OCI-LY1 (cell line): ENCODE results near the gene APLP2.

Experiments
- H2AFZ ChIP-seq: fragments of 200-600 bp; sonication (generic), shearing (Covaris generic); 2 replicates; pipeline ENCODE4 v1.6.0; 2014; ENCODE audit warnings: antibody characterized with exemption, mild to moderate bottlenecking, low read length
- H3F3A ChIP-seq: fragments of 200-600 bp; sonication (generic), shearing (Covaris generic); 2 replicates; pipeline ENCODE4 v1.6.0; 2014; ENCODE audit warnings: mild to moderate bottlenecking, antibody characterized with exemption, low read length, moderate library complexity; ENCODE audit not compliant: insufficient read depth
- H3K27ac ChIP-seq: fragments of 200-600 bp; sonication (generic); 2 replicates; pipeline ENCODE4 v1.5.1; 2014; ENCODE audit warnings: low read length, mixed run types, mild to moderate bottlenecking, low read depth; ENCODE audit not compliant: poor library complexity, severe bottlenecking
- H3K27me3 ChIP-seq: fragments of 200-600 bp; sonication (generic); 2 replicates; pipeline ENCODE4 v1.6.0; 2014; ENCODE audit warnings: antibody characterized with exemption, mild to moderate bottlenecking, low read length, moderate library complexity; ENCODE audit not compliant: insufficient read depth
- H3K36me3 ChIP-seq: fragments of 200-600 bp; sonication (generic); 2 replicates; pipeline ENCODE4 v1.6.1; 2014; ENCODE audit warnings: mild to moderate bottlenecking, antibody characterized with exemption, low read length, moderate library complexity, mixed read lengths; ENCODE audit not compliant: insufficient read depth
- H3K4me1 ChIP-seq: fragments of 200-600 bp; sonication (generic); 2 replicates; pipeline ENCODE4 v1.5.1; 2014; ENCODE audit warnings: mild to moderate bottlenecking, low read length, moderate library complexity; ENCODE audit not compliant: insufficient read depth, severe bottlenecking
- H3K4me2 ChIP-seq: fragments of 200-600 bp; sonication (generic), shearing (Covaris generic); 2 replicates; pipeline ENCODE4 v1.6.1; 2014; ENCODE audit warnings: low read length
- H3K4me3 ChIP-seq: fragments of 200-600 bp; sonication (generic); 2 replicates; pipeline ENCODE4 v1.5.1; 2014; ENCODE audit warnings: low read length, low read depth, mild to moderate bottlenecking, mixed read lengths; ENCODE audit not compliant: poor library complexity, severe bottlenecking
- H3K79me2 ChIP-seq: fragments of 200-600 bp; shearing (Covaris generic); 2 replicates; pipeline ENCODE4 v1.6.1; 2016; ENCODE audit warnings: mixed run types, low read length, mixed read lengths; ENCODE audit not compliant: insufficient read depth
- H3K9ac ChIP-seq: fragments of 200-600 bp; sonication (generic), shearing (Covaris generic); 2 replicates; pipeline ENCODE4 v1.6.1; 2014; ENCODE audit warnings: mild to moderate bottlenecking, low read length, mixed read lengths
- H3K9me2 ChIP-seq: fragments of 200-600 bp; sonication (generic), shearing (Covaris generic); 2 replicates; pipeline ENCODE4 v1.6.1; 2014; ENCODE audit warnings: low read depth, mild to moderate bottlenecking, low read length, mixed read lengths
- H3K9me3 ChIP-seq: fragments of 200-600 bp; shearing (Covaris generic); 2 replicates; pipeline ENCODE4 v1.6.1; 2014; ENCODE audit warnings: low read length, mixed read lengths
- H4K20me1 ChIP-seq: fragments of 200-600 bp; sonication (generic), shearing (Covaris generic); 2 replicates; pipeline ENCODE4 v1.6.0; 2016; ENCODE audit warnings: mild to moderate bottlenecking, low read length; ENCODE audit not compliant: insufficient read depth
- CTCF ChIP-seq: fragments of 200-600 bp; sonication (generic), shearing (Covaris generic); IDR thresholded peaks from 2 replicates; pipeline ENCODE4 v1.5.1; 2017; ENCODE audit warnings: mild to moderate bottlenecking, antibody characterized with exemption, low read length, moderate library complexity, mixed read lengths
- EZH2 ChIP-seq: fragments of 200-600 bp; sonication (generic), shearing (Covaris generic); IDR thresholded peaks from 2 replicates; pipeline ENCODE4 v1.8.0; 2017; ENCODE audit warnings: borderline replicate concordance, mixed run types, mild to moderate bottlenecking, antibody characterized with exemption, low read length, moderate library complexity, mixed read lengths

APLP2 gene

GRCh38 chr11:130162733-130163132 is 93.0 kb downstream of the APLP2 start:
- peaks cover 9% of the 10 kb centered on the region for H3F3A ChIP-seq
- H3K27me3 ChIP-seq, result no peaks in the 10 kb centered on the region
- peaks cover 46% of the 10 kb centered on the region for H3K36me3 ChIP-seq
- no peaks in the 10 kb centered on the region for H3K9me3 ChIP-seq
- peaks cover 64% of the 10 kb centered on the region for H3K79me2 ChIP-seq
- H3K9ac ChIP-seq, result peak overlapping the region; percentile 99
- H3K4me2 ChIP-seq, result peak overlapping the region; percentile 99
- H4K20me1 ChIP-seq, result no peaks in the 10 kb centered on the region
- H3K27ac ChIP-seq, result peak overlapping the region; percentile 93
- no peaks in the 10 kb centered on the region for H3K9me2 ChIP-seq
- no peak for TF ChIP-seq CTCF
- TF ChIP-seq EZH2, result no peak
- no peak overlapping the region for H2AFZ ChIP-seq
- H3K4me3 ChIP-seq, result peak overlapping the region; percentile 99
- peaks cover 73% of the 10 kb centered on the region for H3K4me1 ChIP-seq

- TF ChIP-seq EZH2 (no peak), CTCF (no peak)
- Histone ChIP-seq H3K36me3 (peaks cover 49% of the 10 kb centered on the region), H2AFZ (no peak overlapping the region), H4K20me1 (no peaks in the 10 kb centered on the region), H3K4me1 (peaks cover 76% of the 10 kb centered on the region), H3K4me2 (peak overlapping the region; percentile 99), H3F3A (peaks cover 9% of the 10 kb centered on the region), H3K27ac (peak overlapping the region; percentile 93), H3K79me2 (peaks cover 72% of the 10 kb centered on the region), H3K9me2 (no peaks in the 10 kb centered on the region), H3K27me3 (no peaks in the 10 kb centered on the region), H3K9ac (peak overlapping the region; percentile 99), H3K9me3 (no peaks in the 10 kb centered on the region), H3K4me3 (peak overlapping the region; percentile 99)
Measured at GRCh38 chr11:130163346-130164220, 93.9 kb downstream of the APLP2 start.

- peak overlapping the region; percentile 99 for H3K4me3 ChIP-seq
- peak overlapping the region; percentile 93 for H3K27ac ChIP-seq
- peak overlapping the region; percentile 99 for H3K4me2 ChIP-seq
Measured at GRCh38 chr11:130164221-130164570, 94.5 kb downstream of the APLP2 start.

More at GRCh38 chr11:130164221-130164570, 94.5 kb downstream of the APLP2 start:
- peak overlapping the region; percentile 99; the same call in 1 of the 2 replicates for H3K9ac ChIP-seq
- no peak overlapping the region for H2AFZ ChIP-seq
- H3K79me2 ChIP-seq, result peaks cover 79% of the 10 kb centered on the region
- peaks cover 9% of the 10 kb centered on the region for H3F3A ChIP-seq
- H4K20me1 ChIP-seq, result no peaks in the 10 kb centered on the region
- no peaks in the 10 kb centered on the region for H3K27me3 ChIP-seq
- H3K36me3 ChIP-seq, result peaks cover 52% of the 10 kb centered on the region
- TF ChIP-seq EZH2, result no peak
- peaks cover 76% of the 10 kb centered on the region for H3K4me1 ChIP-seq
- no peaks in the 10 kb centered on the region for H3K9me3 ChIP-seq
- no peaks in the 10 kb centered on the region for H3K9me2 ChIP-seq
